BE2C (cell line): ENCODE results near the gene SSBP3.

Source experiments
- DNase-seq: peaks from one replicate; pipeline ENCODE4 v3.0.0-alpha.2; 2020
- H3K27me3 ChIP-seq: fragments of 250-450 bp; sonication (Bioruptor Pico); 2 replicates; pipeline ENCODE4 v1.5.1; 2020; ENCODE audit warnings: mild to moderate bottlenecking
- H3K36me3 ChIP-seq: fragments of 250-450 bp; sonication (Bioruptor Pico); 2 replicates; pipeline ENCODE4 v1.5.1; 2020; ENCODE audit warnings: mild to moderate bottlenecking
- H3K4me1 ChIP-seq: fragments of 250-450 bp; sonication (Bioruptor Pico); 2 replicates; pipeline ENCODE4 v1.5.1; 2020
- H3K4me3 ChIP-seq: 2 replicates; pipeline ENCODE4 v1.5.1; 2011; ENCODE audit warnings: low read depth, low read length
- H3K9me3 ChIP-seq: fragments of 250-450 bp; sonication (Bioruptor Pico); 2 replicates; pipeline ENCODE4 v1.5.1; 2020
- CTCF ChIP-seq: IDR thresholded peaks from 2 replicates; pipeline ENCODE4 v1.5.1; 2012; ENCODE audit warnings: mild to moderate bottlenecking, low read depth, low read length

Gene SSBP3

GRCh38 chr1:54338464-54338863 is 67.7 kb downstream of the SSBP3 start:
- no peak for TF ChIP-seq CTCF
- DNase-seq = no peak
- H3K36me3 ChIP-seq = no peaks in the 10 kb centered on the region
- no peaks in the 10 kb centered on the region for H3K9me3 ChIP-seq
- H3K27me3 ChIP-seq = no peaks in the 10 kb centered on the region
- H3K4me1 ChIP-seq = peaks cover 2% of the 10 kb centered on the region; the same call in 1 of the 2 replicates
- no peak overlapping the region for H3K4me3 ChIP-seq

GRCh38 chr1:54337928-54338327 is 68.3 kb downstream of the SSBP3 start:
- no peak for TF ChIP-seq CTCF
- no peaks in the 10 kb centered on the region for H3K9me3 ChIP-seq
- no peak for DNase-seq
- no peaks in the 10 kb centered on the region for H3K27me3 ChIP-seq
- peaks cover 7% of the 10 kb centered on the region for H3K4me1 ChIP-seq
- no peaks in the 10 kb centered on the region for H3K36me3 ChIP-seq
- H3K4me3 ChIP-seq = no peak overlapping the region

DNA sequence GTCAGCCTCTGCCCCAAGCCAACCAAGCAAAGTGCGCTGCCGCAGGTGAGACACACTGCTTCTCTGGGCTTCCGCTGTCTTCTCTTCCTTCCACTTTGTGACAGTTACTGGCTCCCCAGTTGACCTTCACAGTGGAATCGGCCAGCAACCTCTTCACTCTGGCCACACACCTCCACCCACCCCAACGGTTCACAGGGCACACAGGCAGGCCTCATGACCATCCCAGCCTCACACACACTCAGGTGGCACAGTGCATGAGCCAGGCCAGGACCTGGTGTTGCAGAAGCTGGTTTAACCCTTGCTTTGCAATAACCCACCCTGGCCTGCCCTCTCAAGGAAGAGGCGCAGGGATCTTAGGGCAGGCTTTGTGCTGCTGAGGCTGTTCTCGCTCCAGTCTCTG is 69.2 kb downstream of the SSBP3 start:
- Histone ChIP-seq H3K36me3 (no peaks in the 10 kb centered on the region), H3K4me3 (no peak overlapping the region), H3K4me1 (peaks cover 13% of the 10 kb centered on the region), H3K27me3 (no peaks in the 10 kb centered on the region), H3K9me3 (no peaks in the 10 kb centered on the region)
- TF ChIP-seq CTCF = no peak
- DNase-seq = no peak

DNA sequence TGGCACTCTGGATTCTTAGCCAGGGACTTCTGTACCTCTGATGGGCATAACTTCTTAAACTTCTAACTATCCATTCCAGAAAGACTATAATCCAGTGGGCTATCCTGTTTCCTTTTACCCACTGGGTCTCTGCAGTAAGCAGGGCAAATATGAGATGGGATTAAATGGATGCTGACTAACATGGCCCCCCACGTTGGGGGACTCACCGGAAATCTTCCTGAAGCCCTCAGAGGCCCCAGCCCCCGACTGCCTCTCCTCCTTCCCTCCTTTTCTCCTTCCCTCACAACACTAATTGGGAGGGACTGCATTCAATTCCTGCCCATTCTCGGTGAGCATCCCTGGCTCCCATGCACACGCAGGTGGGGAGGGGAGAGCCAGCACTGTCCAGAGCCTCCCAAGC is 70.1 kb downstream of the SSBP3 start:
- no peaks in the 10 kb centered on the region; the same call in 1 of the 2 replicates for H3K36me3 ChIP-seq
- no peak overlapping the region for H3K4me3 ChIP-seq
- peaks cover 23% of the 10 kb centered on the region for H3K4me1 ChIP-seq
- no peaks in the 10 kb centered on the region for H3K27me3 ChIP-seq
- H3K9me3 ChIP-seq = no peaks in the 10 kb centered on the region
- TF ChIP-seq CTCF = no peak
- DNase-seq = no peak

GRCh38 chr1:54335755-54336108 is 70.5 kb downstream of the SSBP3 start:
- Histone ChIP-seq H3K9me3 (no peaks in the 10 kb centered on the region), H3K4me3 (no peak overlapping the region), H3K36me3 (no peaks in the 10 kb centered on the region; the same call in 1 of the 2 replicates), H3K27me3 (no peaks in the 10 kb centered on the region), H3K4me1 (peaks cover 24% of the 10 kb centered on the region)
- DNase-seq = no peak
- no peak for TF ChIP-seq CTCF

- Histone ChIP-seq H3K9me3 (no peaks in the 10 kb centered on the region), H3K36me3 (no peaks in the 10 kb centered on the region; the same call in 1 of the 2 replicates), H3K27me3 (no peaks in the 10 kb centered on the region), H3K4me1 (peaks cover 26% of the 10 kb centered on the region), H3K4me3 (no peak overlapping the region)
- no peak for TF ChIP-seq CTCF
- no peak for DNase-seq
These were observed 71.0 kb downstream of the SSBP3 start for GRCh38 chr1:54335011-54335754.
